HEK293 (cell line): ENCODE results near the gene TMEM143.

Experiments used
- CTCF ChIA-PET: fragments of 350-600 bp; formaldehyde crosslinking; extraction: SDS; loops from one replicate; lab custom pipeline; 2021; ENCODE audit warnings: antibody characterized with exemption; lab: Yijun Ruan, JAX
- POLR2A ChIA-PET: fragments of 300-600 bp; formaldehyde crosslinking; extraction: SDS; loops from one replicate; lab custom pipeline; 2020; ENCODE audit warnings: antibody characterized with exemption, inconsistent platforms; lab: Yijun Ruan, JAX
- H3K27ac ChIP-seq: fragments of 200-500 bp; sonication (Bioruptor generic); 2 replicates; pipeline ENCODE4 v1.5.1; 2014; ENCODE audit warnings: low read depth, low read length, control low read depth, inconsistent platforms; ENCODE audit errors: extremely low read depth
- H3K36me3 ChIP-seq, 2 experiments: fragments of 200-500 bp in 1 of 2; sonication (Bioruptor generic) in 1 of 2; 1 replicate in 1 of 2; 2 replicates in 1 of 2; pipeline ENCODE4 v1.5.1; 2014 to 2017; ENCODE audit warnings: inconsistent platforms in 2 of 2, low read length in 2 of 2; ENCODE audit not compliant: control insufficient read depth in 2 of 2, insufficient read depth in 1 of 2
- H3K4me1 ChIP-seq: fragments of 200-500 bp; sonication (Bioruptor generic); 2 replicates; pipeline ENCODE4 v1.5.1; 2014; ENCODE audit warnings: mild to moderate bottlenecking, low read length, inconsistent platforms; ENCODE audit not compliant: control insufficient read depth, insufficient read depth
- H3K4me3 ChIP-seq: 2 replicates; pipeline ENCODE4 v1.5.1; 2011; ENCODE audit warnings: low read depth, mild to moderate bottlenecking, control low read depth, low read length, moderate library complexity
- H3K9me3 ChIP-seq: fragments of 200-500 bp; sonication (Bioruptor generic); 2 replicates; pipeline ENCODE4 v1.5.1; 2014; ENCODE audit warnings: low read depth, low read length, inconsistent platforms; ENCODE audit not compliant: control insufficient read depth, insufficient read depth
- ATF2 ChIP-seq: fragments of 450-650 bp; formaldehyde crosslinking; IDR thresholded peaks from 2 replicates; pipeline ENCODE4 v1.5.1; 2016; ENCODE audit warnings: missing biosample characterization, missing genetic modification characterization, low read depth
- GLIS1 ChIP-seq: fragments of 450-650 bp; formaldehyde crosslinking; IDR thresholded peaks from 2 replicates; pipeline ENCODE4 v1.5.1; 2016; ENCODE audit warnings: missing biosample characterization, missing genetic modification characterization
- GLIS2 ChIP-seq: fragments of 450-650 bp; formaldehyde crosslinking; IDR thresholded peaks from 2 replicates; pipeline ENCODE4 v1.5.1; 2016; ENCODE audit warnings: missing biosample characterization, missing genetic modification characterization
- INSM2 ChIP-seq: fragments of 450-650 bp; formaldehyde crosslinking; IDR thresholded peaks from 2 replicates; pipeline ENCODE4 v1.5.1; 2016; ENCODE audit warnings: missing biosample characterization, missing genetic modification characterization
- PBX3 ChIP-seq: sonication (generic); formaldehyde crosslinking; IDR thresholded peaks from 2 replicates; pipeline ENCODE4 v1.8.1; 2022; ENCODE audit warnings: mild to moderate bottlenecking, moderate library complexity, missing genetic modification reagents
- REPIN1 ChIP-seq: fragments of 450-650 bp; formaldehyde crosslinking; IDR thresholded peaks from 2 replicates; pipeline ENCODE4 v1.5.1; 2017; ENCODE audit warnings: missing biosample characterization, missing genetic modification characterization, low read depth
- SETDB1 ChIP-seq: IDR thresholded peaks from one replicate; pipeline ENCODE4 v1.6.1; 2017; ENCODE audit warnings: mild to moderate bottlenecking, low read length, moderate library complexity, mixed read lengths; ENCODE audit not compliant: insufficient read length
- TRIM28 ChIP-seq: IDR thresholded peaks from 2 replicates; pipeline ENCODE4 v1.6.1; 2011; ENCODE audit warnings: low read length, control low read depth, borderline replicate concordance
- ZBTB17 ChIP-seq: fragments of 450-650 bp; formaldehyde crosslinking; IDR thresholded peaks from 2 replicates; pipeline ENCODE4 v1.5.1; 2016; ENCODE audit warnings: missing biosample characterization, missing genetic modification characterization
- ZBTB49 ChIP-seq: fragments of 450-650 bp; formaldehyde crosslinking; IDR thresholded peaks from 2 replicates; pipeline ENCODE4 v1.5.1; 2016; ENCODE audit warnings: missing biosample characterization, missing genetic modification characterization, low read depth
- ZNF140 ChIP-seq: fragments of 450-650 bp; formaldehyde crosslinking; IDR thresholded peaks from 2 replicates; pipeline ENCODE4 v1.5.1; 2016; ENCODE audit warnings: missing biosample characterization, missing genetic modification characterization
- ZNF174 ChIP-seq: fragments of 450-650 bp; formaldehyde crosslinking; IDR thresholded peaks from 2 replicates; pipeline ENCODE4 v1.5.0; 2017; ENCODE audit warnings: missing biosample characterization, mild to moderate bottlenecking, missing genetic modification characterization
- ZNF211 ChIP-seq: fragments of 450-650 bp; formaldehyde crosslinking; IDR thresholded peaks from 2 replicates; pipeline ENCODE4 v1.5.1; 2016; ENCODE audit warnings: low read depth, missing biosample characterization, missing genetic modification characterization
- ZNF214 ChIP-seq: fragments of 450-650 bp; formaldehyde crosslinking; IDR thresholded peaks from 2 replicates; pipeline ENCODE4 v1.5.1; 2017; ENCODE audit warnings: missing biosample characterization, mild to moderate bottlenecking, missing genetic modification characterization, borderline replicate concordance
- ZNF221 ChIP-seq: fragments of 450-650 bp; formaldehyde crosslinking; IDR thresholded peaks from 2 replicates; pipeline ENCODE4 v1.5.1; 2017; ENCODE audit warnings: missing biosample characterization, missing genetic modification characterization, borderline replicate concordance
- ZNF24 ChIP-seq: fragments of 450-650 bp; formaldehyde crosslinking; IDR thresholded peaks from 2 replicates; pipeline ENCODE4 v1.5.1; 2016; ENCODE audit warnings: missing biosample characterization, missing genetic modification characterization
- ZNF341 ChIP-seq: fragments of 450-650 bp; formaldehyde crosslinking; IDR thresholded peaks from 2 replicates; pipeline ENCODE4; 2016; ENCODE audit warnings: low read depth, missing biosample characterization, missing genetic modification characterization
- ZNF398 ChIP-seq: fragments of 450-650 bp; formaldehyde crosslinking; IDR thresholded peaks from 2 replicates; pipeline ENCODE4 v1.5.1; 2017; ENCODE audit warnings: missing biosample characterization, missing genetic modification characterization
- ZNF514 ChIP-seq: fragments of 450-650 bp; formaldehyde crosslinking; IDR thresholded peaks from 2 replicates; pipeline ENCODE4 v1.5.1; 2016; ENCODE audit warnings: missing biosample characterization, missing genetic modification characterization
- ZNF561 ChIP-seq: fragments of 450-650 bp; IDR thresholded peaks from 2 replicates; pipeline ENCODE4 v1.5.1; 2018; ENCODE audit warnings: missing biosample characterization, missing genetic modification characterization, borderline replicate concordance
- ZNF704 ChIP-seq: fragments of 450-650 bp; formaldehyde crosslinking; IDR thresholded peaks from 2 replicates; pipeline ENCODE4 v1.5.1; 2016; ENCODE audit warnings: missing biosample characterization, missing genetic modification characterization
- ZNF768 ChIP-seq: fragments of 450-650 bp; formaldehyde crosslinking; IDR thresholded peaks from 2 replicates; pipeline ENCODE4 v1.5.1; 2018; ENCODE audit warnings: missing biosample characterization, mild to moderate bottlenecking, missing genetic modification characterization
- ZNF837 ChIP-seq: fragments of 450-650 bp; formaldehyde crosslinking; IDR thresholded peaks from 2 replicates; pipeline ENCODE4 v1.5.1; 2016; ENCODE audit warnings: missing biosample characterization, missing genetic modification characterization
- ZSCAN16 ChIP-seq: fragments of 450-650 bp; formaldehyde crosslinking; IDR thresholded peaks from 2 replicates; pipeline ENCODE4 v1.5.1; 2016; ENCODE audit warnings: missing biosample characterization, missing genetic modification characterization

The TMEM143 gene

GRCh38 chr19:48401287-48401686, 37.5 kb upstream of the TMEM143 start:
- Histone ChIP-seq H3K4me1 (0 out of 2 replicates have a peak, but pooled peaks cover 2% of the 10 kb centered on the region), H3K36me3 (no peaks in the 10 kb centered on the region), H3K4me3 (no peak overlapping the region), H3K9me3 (no peaks in the 10 kb centered on the region), H3K27ac (no peak overlapping the region)
- TF ChIP-seq ZNF561 (tag by site-specific recombination) (no peak), GLIS1 (tag by site-specific recombination) (peak; percentile 87)
- POLR2A ChIA-PET = interaction anchor here (0.7 to 1.9 kb wide), 4 partner anchors 10 to 38 kb away, joined by 3 to 10 read pairs (median 5); partner anchors contain the start of genes KDELR1, SYNGR4 and TMEM143
- CTCF ChIA-PET = interaction anchor here (0.7 to 7.0 kb wide), 3 partner anchors 11 to 183 kb away, joined by 3 to 69 read pairs (median 3); partner anchors contain the start of gene KDELR1

- Histone ChIP-seq H3K4me1 (0 out of 2 replicates have a peak, but pooled peaks cover 2% of the 10 kb centered on the region), H3K27ac (no peak overlapping the region), H3K36me3 (no peaks in the 10 kb centered on the region), H3K9me3 (no peaks in the 10 kb centered on the region), H3K4me3 (no peak overlapping the region)
- CTCF ChIA-PET = interaction anchor here (0.6 to 7.0 kb wide), 5 partner anchors 10 to 1348 kb away, joined by 3 to 69 read pairs (median 4); partner anchors contain the start of gene KDELR1
- POLR2A ChIA-PET = interaction anchor here (1.4 to 1.9 kb wide), 3 partner anchors 9 to 78 kb away, joined by 3 to 10 read pairs (median 5); partner anchors contain the start of genes KDELR1, SYNGR4 and TMEM143
- TF ChIP-seq SETDB1 = no peak
- TF ChIP-seq ZBTB17 (tag by site-specific recombination) = peak; percentile 97
- TF ChIP-seq ZNF140 (tag by site-specific recombination) = no peak
- TF ChIP-seq ATF2 (tag by site-specific recombination) = no peak
- peak; percentile 91; the same call in 1 of the 2 replicates for TF ChIP-seq ZNF768 (tag by site-specific recombination)
- TF ChIP-seq ZNF24 (tag by site-specific recombination) = peak; percentile 80
- TF ChIP-seq ZNF704 (tag by site-specific recombination) = no peak
- no peak for TF ChIP-seq ZNF211 (tag by site-specific recombination)
- TF ChIP-seq ZSCAN16 (tag by site-specific recombination) = no peak
- TF ChIP-seq GLIS2 = peak; percentile 18; the same call in 1 of the 2 replicates
- TF ChIP-seq ZNF221 (tag by site-specific recombination) = no peak
- no peak for TF ChIP-seq ZNF837 (tag by site-specific recombination)
- no peak for TF ChIP-seq ZNF214 (tag by site-specific recombination)
- TF ChIP-seq ZBTB49 (tag by site-specific recombination) = no peak
- TF ChIP-seq ZNF341 = no peak
- TF ChIP-seq TRIM28 = no peak
- no peak for TF ChIP-seq INSM2 (tag by site-specific recombination)
- TF ChIP-seq ZNF174 = no peak
- no peak for TF ChIP-seq PBX3
- no peak for TF ChIP-seq REPIN1 (tag by site-specific recombination)
- TF ChIP-seq ZNF398 = no peak
- TF ChIP-seq ZNF514 (tag by site-specific recombination) = no peak
These were observed 36.4 kb upstream of the TMEM143 start for GRCh38 chr19:48400018-48400742.
